K562 (cell line): Measurements from ENCODE around the gene B4GALT1.

ENCODE experiments used
- DNMT1 ChIP-seq: fragments of 450-650 bp; IDR thresholded peaks from 2 replicates; pipeline ENCODE4 v1.6.1; 2016; ENCODE audit warnings: antibody characterized with exemption, mild to moderate bottlenecking
- PATZ1 ChIP-seq: fragments of 250-450 bp; sonication (Bioruptor Pico); IDR thresholded peaks from 2 replicates; pipeline ENCODE4 v1.5.0; 2020; ENCODE audit warnings: mild to moderate bottlenecking, borderline replicate concordance
- POLR2AphosphoS5 ChIP-seq: IDR thresholded peaks from 2 replicates; pipeline ENCODE4 v1.6.1; 2011; ENCODE audit warnings: mild to moderate bottlenecking, low read depth, low read length, moderate library complexity; ENCODE audit not compliant: control insufficient read depth, insufficient read depth
- SMARCB1 ChIP-seq: IDR thresholded peaks from 2 replicates; pipeline ENCODE4 v1.6.1; 2011; ENCODE audit warnings: improper control_type of control experiment, low read depth; ENCODE audit not compliant: insufficient read length
- SMARCE1 ChIP-seq: fragments of 450-650 bp; IDR thresholded peaks from 2 replicates; pipeline ENCODE4 v1.7.1; 2016; ENCODE audit warnings: mild to moderate bottlenecking
- TBP ChIP-seq: optimal IDR thresholded peaks from 2 replicates; pipeline ENCODE3; 2011; ENCODE audit warnings: low read depth, low read length, improper control_type of control experiment
- ZBTB33 ChIP-seq: sonication (generic); formaldehyde crosslinking; IDR thresholded peaks from 2 replicates; pipeline ENCODE4 v1.8.1; 2023; ENCODE audit warnings: mild to moderate bottlenecking, missing genetic modification reagents
- ZNF143 ChIP-seq: sonication (generic); formaldehyde crosslinking; IDR thresholded peaks from 2 replicates; pipeline ENCODE4 v1.9.0; 2022; ENCODE audit warnings: mild to moderate bottlenecking, missing genetic modification reagents

- no peak for TF ChIP-seq DNMT1
- TF ChIP-seq SMARCE1 = no peak
- TF ChIP-seq PATZ1 (CRISPR knock-in tag) = no peak
- TF ChIP-seq ZNF143 (CRISPR knock-in tag) = no peak
- no peak for TF ChIP-seq POLR2AphosphoS5
- no peak for TF ChIP-seq SMARCB1
- no peak for TF ChIP-seq ZBTB33 (CRISPR knock-in tag)
- no peak for TF ChIP-seq TBP
Measured at GRCh38 chr9:33211695-33212393, 44.7 kb upstream of the B4GALT1 start.
